G401 (cell line): ENCODE results near the gene JDP2. TPM values are rescaled to one million over a fixed set of nuclear protein-coding genes. Genes with fewer than 3 reads are reported as not detected.

Experiments used
- DNase-seq: peaks from one replicate; pipeline ENCODE4 v3.0.0-alpha.2; 2015; ENCODE audit warnings: low spot score
- in situ Hi-C: cut with HindIII; loops from 2 replicates; pipeline ENCODE4 v1.10.0; 2016; ENCODE audit warnings: low sequenced_read_pairs, mixed read lengths
- total RNA-seq: library from RNA; depleted of rRNA; stranded (reverse); fragments of >200 nt; shearing (Covaris generic); gene quantifications from 2 replicates; pipeline ENCODE4 v1.2.3, GENCODE V29; 2014; rRNA removed

JDP2 gene
- total RNA-seq, 1 experiment from 2014 or later, result 37.4 TPM

DNA sequence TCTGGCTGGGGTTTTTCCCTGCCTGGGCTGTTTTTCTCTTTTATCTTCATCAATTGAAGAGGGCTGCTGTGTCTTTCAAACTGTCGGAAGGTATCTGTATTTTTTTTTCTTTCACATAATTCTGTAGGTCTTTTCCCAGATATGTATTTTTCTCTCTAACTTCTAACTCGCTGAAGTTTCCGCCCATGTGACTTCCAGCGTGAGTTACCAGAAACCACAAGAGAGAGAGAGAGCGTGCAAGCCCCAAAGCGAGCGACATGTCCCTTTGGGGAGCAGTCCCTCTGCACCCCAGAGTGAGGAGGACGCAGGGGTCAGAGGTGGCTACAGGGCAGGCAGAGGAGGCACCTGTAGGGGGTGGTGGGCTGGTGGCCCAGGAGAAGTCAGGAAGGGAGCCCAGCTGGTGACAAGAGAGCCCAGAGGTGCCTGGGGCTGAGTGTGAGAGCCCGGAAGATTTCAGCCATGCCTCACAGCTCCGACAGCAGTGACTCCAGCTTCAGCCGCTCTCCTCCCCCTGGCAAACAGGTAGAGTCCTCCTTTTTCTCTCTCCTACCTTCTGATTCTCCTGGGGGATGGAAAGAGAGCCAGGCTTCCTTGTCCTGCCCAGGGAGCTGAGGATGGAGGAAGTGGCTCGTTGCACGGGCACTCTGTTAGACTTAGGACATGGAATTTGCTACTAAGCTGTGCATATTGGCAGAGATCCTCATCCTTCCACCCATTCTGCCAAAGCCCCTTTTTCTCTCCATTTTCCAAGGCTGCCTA is 94.6 kb downstream of the JDP2 start, which contains the start of gene BATF:
Gene BATF, plus strand, starts transcription at position 246 of the 759 bp plus-strand sequence. Its CDS starts 214 bp downstream, at position 460.
- in situ Hi-C loops, result no loop called here

DNA sequence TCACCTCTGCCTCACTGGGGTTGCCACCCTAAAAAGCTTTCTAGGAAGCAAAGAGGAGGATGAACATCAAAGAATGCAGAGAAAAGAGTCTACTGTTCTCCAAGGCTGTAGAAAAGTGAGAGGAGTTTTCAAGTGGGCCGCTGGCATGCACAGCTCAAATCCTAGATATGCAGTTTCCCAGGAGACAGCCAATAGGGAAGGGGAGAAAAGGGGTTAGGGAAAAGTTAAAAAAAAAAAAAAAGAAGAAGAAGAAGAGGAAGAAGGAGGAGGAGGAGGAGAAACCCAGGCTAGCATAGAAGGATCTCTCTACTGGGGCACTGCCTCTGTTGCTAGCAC is 95.1 kb downstream of the JDP2 start:
- no peak for DNase-seq
- in situ Hi-C loops, result no loop called here

More for the DNA sequence above, 94.6 kb downstream of the JDP2 start, which contains the start of gene BATF:
- DNase-seq, result no peak

Other genes starting within 250 kb of the JDP2 start
- 29.8 and 41.0 TPM in 2 replicates for gene FOS, start 149.2 kb upstream of the JDP2 start, total RNA-seq
- not detected in 2 replicates for gene BATF, start 94.4 kb downstream of the JDP2 start, total RNA-seq
- gene FLVCR2, start 150.6 kb downstream of the JDP2 start, total RNA-seq, result 1.3 and 1.6 TPM in 2 replicates
- 15.1 and 16.6 TPM in 2 replicates for gene ERG28, start 232.9 kb downstream of the JDP2 start, total RNA-seq
- gene TTLL5, start 233.2 kb downstream of the JDP2 start, total RNA-seq, result 20.7 and 25.6 TPM in 2 replicates